K562 (cell line): Measurements from ENCODE around the gene C2. TPM values are rescaled to one million over a fixed set of nuclear protein-coding genes. Genes with fewer than 3 reads are reported as not detected.

ENCODE experiments used
- BHLHE40 ChIP-seq: IDR thresholded peaks from 2 replicates; pipeline ENCODE4 v1.6.1; 2011; ENCODE audit warnings: low read length, improper control_type of control experiment
- CAMTA2 ChIP-seq: fragments of 250-450 bp; sonication (Bioruptor Pico); conservative IDR thresholded peaks from 2 replicates; pipeline ENCODE4 v1.5.1; 2022
- CBFB ChIP-seq: sonication (generic); formaldehyde crosslinking; IDR thresholded peaks from 2 replicates; pipeline ENCODE4 v1.4.0; 2020; ENCODE audit warnings: mild to moderate bottlenecking, missing genetic modification reagents
- ERF ChIP-seq: fragments of 450-650 bp; formaldehyde crosslinking; IDR thresholded peaks from 2 replicates; pipeline ENCODE4 v1.4.0; 2020; ENCODE audit warnings: mild to moderate bottlenecking, mixed read lengths
- HMBOX1 ChIP-seq: sonication (generic); IDR thresholded peaks from 2 replicates; pipeline ENCODE4 v1.6.1; 2016
- HNRNPUL1 ChIP-seq: fragments of 200-400 bp; formaldehyde crosslinking; IDR thresholded peaks from 2 replicates; pipeline ENCODE4 v1.6.1; 2017; ENCODE audit warnings: low read length
- JUN ChIP-seq, 2 experiments: sonication (generic) in 1 of 2; formaldehyde crosslinking in 1 of 2; IDR thresholded peaks; 2 replicates each; pipeline versions ENCODE4 v1.6.1 to v1.8.0; 2012 to 2022; ENCODE audit warnings: borderline replicate concordance in 2 of 2, mild to moderate bottlenecking in 2 of 2, improper control_type of control experiment in 1 of 2, low read depth in 1 of 2, low read length in 1 of 2, missing genetic modification reagents in 1 of 2
- MTF1 ChIP-seq: fragments of 250-450 bp; sonication (Bioruptor Pico); IDR thresholded peaks from 2 replicates; pipeline ENCODE4 v1.9.0; 2021; ENCODE audit warnings: moderate library complexity, mild to moderate bottlenecking, inconsistent platforms, borderline replicate concordance
- PPARD ChIP-seq: fragments of 250-450 bp; sonication (Bioruptor Pico); IDR thresholded peaks from 2 replicates; pipeline ENCODE4 v1.8.0; 2022; ENCODE audit warnings: inconsistent platforms, mild to moderate bottlenecking, moderate library complexity
- TAF1 ChIP-seq: IDR thresholded peaks from 2 replicates; pipeline ENCODE4 v1.6.1; 2011; ENCODE audit warnings: mild to moderate bottlenecking, low read length, moderate library complexity; ENCODE audit not compliant: insufficient read depth, control insufficient read depth, severe bottlenecking; ENCODE audit errors: extremely low read depth
- TGIF2 ChIP-seq: sonication (generic); formaldehyde crosslinking; IDR thresholded peaks from 2 replicates; pipeline ENCODE4 v1.8.1; 2022; ENCODE audit warnings: mild to moderate bottlenecking, missing genetic modification reagents, moderate library complexity
- TSHZ1 ChIP-seq: fragments of 250-450 bp; sonication (Bioruptor Pico); IDR thresholded peaks from 2 replicates; pipeline ENCODE4 v1.4.0; 2020; ENCODE audit warnings: mild to moderate bottlenecking, moderate library complexity
- USF2 ChIP-seq: sonication (generic); formaldehyde crosslinking; IDR thresholded peaks from 2 replicates; pipeline ENCODE4 v1.5.0; 2020; ENCODE audit warnings: missing genetic modification reagents
- ZBTB26 ChIP-seq: fragments of 450-650 bp; formaldehyde crosslinking; IDR thresholded peaks from 2 replicates; pipeline ENCODE4 v1.4.0; 2022; ENCODE audit warnings: missing genetic modification characterization
- ZC3H4 ChIP-seq: sonication (generic); formaldehyde crosslinking; IDR thresholded peaks from 2 replicates; pipeline ENCODE4 v1.9.0; 2021; ENCODE audit warnings: missing genetic modification reagents, borderline replicate concordance
- ZHX1 ChIP-seq: fragments of 150-350 bp; conservative IDR thresholded peaks from 2 replicates; pipeline ENCODE4 v1.6.1; 2014; ENCODE audit warnings: low read length
- ZNF717 ChIP-seq: fragments of 250-450 bp; sonication (Bioruptor Pico); IDR thresholded peaks from 2 replicates; pipeline ENCODE4 v1.5.0; 2021
- ZNF778 ChIP-seq: fragments of 450-650 bp; formaldehyde crosslinking; IDR thresholded peaks from 2 replicates; pipeline ENCODE4 v1.4.0; 2020; ENCODE audit warnings: mild to moderate bottlenecking, moderate library complexity
- polyA plus RNA-seq, 8 experiments: library from polyadenylated mRNA; depleted of rRNA in 4 of 8; stranded (reverse) in 5 of 8; unstranded in 3 of 8; fragments of >200 nt; fragmentation: Nextera tagmentation in 2 of 8; fragmentation: Illumina TruSeq in 1 of 8; extraction: Ambion mirVana in 2 of 8; extraction: Trizol in 1 of 8; gene quantifications; 2 replicates each; pipeline versions ENCODE4 v1.2.1 to v1.2.3, GENCODE V29; 2011 to 2014; ENCODE audit warnings: inconsistent platforms in 1 of 8, missing spikeins in 1 of 8
- total RNA-seq, 7 experiments: library from RNA; depleted of rRNA in 6 of 7; stranded (reverse); fragments of >200 nt in 6 of 7; fragmentation: Illumina TruSeq in 2 of 7; extraction: Trizol in 2 of 7; gene quantifications; 2 replicates each; pipeline versions ENCODE4 v1.2.1 to v1.2.3, GENCODE V29; 2011 to 2021; ENCODE audit warnings: low replicate concordance in 1 of 7

C2 gene
- total and polyA plus RNA-seq, 9 of the 15 experiments (the other 6 are each of a cell fraction or from before 2014, with no cell fraction given), result 0.05 to 1.1 (median 0.39) TPM; not detected in 1

- TF ChIP-seq ZHX1 (no peak), TAF1 (peak; percentile 94), USF2 (CRISPR knock-in tag) (peak; percentile 94), HMBOX1 (no peak), HNRNPUL1 (no peak), ZBTB26 (CRISPR knock-in tag) (no peak), TSHZ1 (no peak), TGIF2 (CRISPR knock-in tag) (peak; percentile 16; the same call in 1 of the 2 replicates), CBFB (CRISPR knock-in tag) (peak; percentile 24; the same call in 1 of the 2 replicates), ZNF717 (CRISPR knock-in tag) (peak; percentile 62; the same call in 1 of the 2 replicates), ZNF778 (no peak), MTF1 (no peak), JUN (IDR thresholded peaks at IDR 0.05; ENCODE audit: borderline replicate concordance, low read depth, low read length) (peak; percentile 58; the same call in 1 of the 2 replicates), JUN (CRISPR knock-in tag; IDR thresholded peaks at IDR 0.05; ENCODE audit: borderline replicate concordance) (no peak), BHLHE40 (peak; percentile 88), PPARD (CRISPR knock-in tag) (no peak), ERF (CRISPR knock-in tag) (no peak), CAMTA2 (CRISPR knock-in tag) (no peak), ZC3H4 (CRISPR knock-in tag) (no peak)
These were observed 29.7 kb upstream of the C2 start, which contains the start of gene EHMT2 (continued) for GRCh38 chr6:31897612-31898382.
